Measurements from ENCODE around the gene TTLL3. TPM values are rescaled to one million over a fixed set of nuclear protein-coding genes. Genes with fewer than 3 reads are reported as not detected.

The TTLL3 gene
- polyA plus RNA-seq, 1 of the 3 experiments (the other 2 are of a cell fraction): 41.6 TPM

DNA sequence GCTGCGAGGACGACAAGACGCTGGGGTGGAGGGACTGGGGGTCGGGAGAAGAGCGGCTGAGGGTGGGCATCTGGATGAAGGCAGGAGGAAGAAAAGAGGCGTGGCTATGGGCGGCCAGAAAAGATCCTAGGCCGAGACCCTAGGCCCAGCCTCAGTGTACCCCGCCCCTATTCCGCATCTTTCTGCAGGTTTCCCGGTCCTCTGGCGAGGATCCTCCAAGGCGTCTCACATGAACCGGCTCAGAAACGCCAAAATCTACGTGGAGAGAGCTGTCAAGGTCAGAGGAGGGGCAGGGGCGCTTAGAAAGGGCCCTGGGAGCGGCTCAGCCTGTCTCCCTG is 340 bp downstream of the TTLL3 start:
- H3K36me3 ChIP-seq (replicated peaks in 1 of 2; ENCODE audit: control insufficient read depth in 1 of 2, insufficient read depth in 2 of 2, low read length in 1 of 2): peaks cover 15 to 27% of the 10 kb centered on the region in 2 experiments
- no peaks in the 10 kb centered on the region for H4K20me1 ChIP-seq (ENCODE audit: insufficient read depth)
- 44% methylated on average over 18 of the region's 18 CpGs for WGBS (ENCODE audit: low lambda C conversion rate)
- H2AFZ ChIP-seq (ENCODE audit: low read depth): 0 out of 2 replicates have a peak overlapping the region, but pooled peaks have one; percentile 83
- peak overlapping the region; percentile 76 to 85; a peak in 3 of 4 replicates for H3K27ac ChIP-seq (ENCODE audit: low read depth in 2 of 2, low read length in 1 of 2)
- no peaks in the 10 kb centered on the region for H3K79me2 ChIP-seq (ENCODE audit: insufficient read depth)
- H3K9me2 ChIP-seq: no peaks in the 10 kb centered on the region
- no peak for TF ChIP-seq YY1 (IDR thresholded peaks at IDR 0.05; ENCODE audit: low read depth)
- no peak for TF ChIP-seq POLR2AphosphoS5 (IDR thresholded peaks at IDR 0.05; ENCODE audit: low read depth, low read length)
- TF ChIP-seq FOXM1 (IDR thresholded peaks at IDR 0.05; ENCODE audit: low read depth): no peak
- TF ChIP-seq, protein P1, sequence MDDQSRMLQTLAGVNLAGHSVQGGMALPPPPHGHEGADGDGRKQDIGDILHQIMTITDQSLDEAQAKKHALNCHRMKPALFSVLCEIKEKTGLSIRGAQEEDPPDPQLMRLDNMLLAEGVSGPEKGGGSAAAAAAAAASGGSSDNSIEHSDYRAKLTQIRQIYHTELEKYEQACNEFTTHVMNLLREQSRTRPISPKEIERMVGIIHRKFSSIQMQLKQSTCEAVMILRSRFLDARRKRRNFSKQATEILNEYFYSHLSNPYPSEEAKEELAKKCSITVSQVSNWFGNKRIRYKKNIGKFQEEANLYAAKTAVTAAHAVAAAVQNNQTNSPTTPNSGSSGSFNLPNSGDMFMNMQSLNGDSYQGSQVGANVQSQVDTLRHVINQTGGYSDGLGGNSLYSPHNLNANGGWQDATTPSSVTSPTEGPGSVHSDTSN (IDR thresholded peaks at IDR 0.05): no peak
- TF ChIP-seq MEF2A (IDR thresholded peaks at IDR 0.05; ENCODE audit: borderline replicate concordance, low read depth): no peak
- TF ChIP-seq CHD2 (IDR thresholded peaks at IDR 0.05; ENCODE audit: low read length, partially characterized antibody): no peak
- no peak for TF ChIP-seq RAD21 (IDR thresholded peaks at IDR 0.05; ENCODE audit: low read length)
- no peak for TF ChIP-seq TEAD4 (IDR thresholded peaks at IDR 0.05; ENCODE audit: borderline replicate concordance, insufficient read depth)
- no peak for TF ChIP-seq RXRA (IDR thresholded peaks at IDR 0.05; ENCODE audit: borderline replicate concordance, low read depth)
- no peak for TF ChIP-seq GABPA (IDR thresholded peaks at IDR 0.05; ENCODE audit: low read depth)
- TF ChIP-seq, protein P2, sequence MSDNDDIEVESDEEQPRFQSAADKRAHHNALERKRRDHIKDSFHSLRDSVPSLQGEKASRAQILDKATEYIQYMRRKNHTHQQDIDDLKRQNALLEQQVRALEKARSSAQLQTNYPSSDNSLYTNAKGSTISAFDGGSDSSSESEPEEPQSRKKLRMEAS (IDR thresholded peaks at IDR 0.05; ENCODE audit: low read depth): no peak
- no peak for TF ChIP-seq GATA2 (CRISPR knock-in tag; IDR thresholded peaks at IDR 0.05)
- TF ChIP-seq, protein P3, sequence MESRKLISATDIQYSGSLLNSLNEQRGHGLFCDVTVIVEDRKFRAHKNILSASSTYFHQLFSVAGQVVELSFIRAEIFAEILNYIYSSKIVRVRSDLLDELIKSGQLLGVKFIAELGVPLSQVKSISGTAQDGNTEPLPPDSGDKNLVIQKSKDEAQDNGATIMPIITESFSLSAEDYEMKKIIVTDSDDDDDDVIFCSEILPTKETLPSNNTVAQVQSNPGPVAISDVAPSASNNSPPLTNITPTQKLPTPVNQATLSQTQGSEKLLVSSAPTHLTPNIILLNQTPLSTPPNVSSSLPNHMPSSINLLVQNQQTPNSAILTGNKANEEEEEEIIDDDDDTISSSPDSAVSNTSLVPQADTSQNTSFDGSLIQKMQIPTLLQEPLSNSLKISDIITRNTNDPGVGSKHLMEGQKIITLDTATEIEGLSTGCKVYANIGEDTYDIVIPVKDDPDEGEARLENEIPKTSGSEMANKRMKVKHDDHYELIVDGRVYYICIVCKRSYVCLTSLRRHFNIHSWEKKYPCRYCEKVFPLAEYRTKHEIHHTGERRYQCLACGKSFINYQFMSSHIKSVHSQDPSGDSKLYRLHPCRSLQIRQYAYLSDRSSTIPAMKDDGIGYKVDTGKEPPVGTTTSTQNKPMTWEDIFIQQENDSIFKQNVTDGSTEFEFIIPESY (IDR thresholded peaks at IDR 0.05; ENCODE audit: borderline replicate concordance, low read depth): no peak
- TF ChIP-seq TAF1 (IDR thresholded peaks at IDR 0.05; ENCODE audit: borderline replicate concordance, low read depth, low read length): no peak
- TF ChIP-seq RCOR1 (IDR thresholded peaks at IDR 0.05; ENCODE audit: low read length): no peak
- no peaks in the 10 kb centered on the region for H3K27me3 ChIP-seq (ENCODE audit: insufficient read depth)
- H3K4me2 ChIP-seq: peak overlapping the region; percentile 86
- no peak for DNase-seq
- H3K9me3 ChIP-seq: no peaks in the 10 kb centered on the region
- peak overlapping the region; percentile 78 for H3K9ac ChIP-seq
- ChIA-PET CTCF (interaction anchor here (1.1 to 1.4 kb wide), 3 partner anchors 10 to 120 kb away, joined by 3 read pairs; no protein-coding TSS in a partner anchor), POLR2A (interaction anchor here (0.7 kb wide), 1 partner anchor 18 kb away, joined by 3 read pairs; the partner anchor contains the start of gene ARPC4)
- H3K4me3 ChIP-seq (ENCODE audit: low read depth in 2 of 2, low read length in 1 of 2): peak overlapping the region; percentile 55 to 61
- H3K4me1 ChIP-seq (ENCODE audit: control insufficient read depth in 1 of 2, insufficient read depth in 2 of 2, low read depth in 1 of 2, low read length in 1 of 2): peaks cover 3 to 20% of the 10 kb centered on the region in 2 experiments; a peak in 1 of 4 replicates
- H3F3A ChIP-seq (replicated peaks; ENCODE audit: insufficient read depth): peaks cover 33% of the 10 kb centered on the region

DNA sequence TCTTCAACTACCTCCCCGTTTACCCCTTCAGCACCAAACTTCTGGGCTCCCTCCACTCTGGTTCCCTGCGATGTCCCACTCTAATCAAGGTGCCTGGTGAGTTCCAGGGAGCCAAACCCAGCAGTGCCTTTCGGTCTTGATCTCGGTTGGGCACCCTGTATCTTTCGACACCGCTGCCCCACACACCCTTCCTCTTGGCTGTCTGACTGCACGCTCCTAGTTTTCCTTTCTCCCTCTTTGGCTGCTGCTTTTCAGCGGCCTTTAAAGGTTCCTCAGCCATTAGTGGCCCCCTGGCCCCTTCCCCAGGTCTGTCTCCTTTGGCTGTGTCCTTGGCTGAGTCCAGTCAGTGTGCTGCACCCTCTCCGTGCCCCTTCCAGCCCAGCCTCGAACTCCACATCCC is 784 bp downstream of the TTLL3 start:
- no peak overlapping the region for H2AFZ ChIP-seq (ENCODE audit: low read depth)
- H3F3A ChIP-seq (replicated peaks; ENCODE audit: insufficient read depth): peaks cover 30% of the 10 kb centered on the region
- DNase-seq: no peak
- peak overlapping the region in 1 of 2 experiments; percentile 61; a peak in 1 of 4 replicates for H3K4me3 ChIP-seq (ENCODE audit: low read depth in 2 of 2, low read length in 1 of 2)
- no peak overlapping the region; a peak in 1 of 4 replicates for H3K27ac ChIP-seq (ENCODE audit: low read depth in 2 of 2, low read length in 1 of 2)
- ChIA-PET POLR2A (interaction anchor here (0.7 kb wide), 1 partner anchor 18 kb away, joined by 3 read pairs; the partner anchor contains the start of gene ARPC4), CTCF (interaction anchor here (1.2 kb wide), 1 partner anchor 9 kb away, joined by 3 read pairs; no protein-coding TSS in a partner anchor)
- H3K4me1 ChIP-seq (ENCODE audit: control insufficient read depth in 1 of 2, insufficient read depth in 2 of 2, low read depth in 1 of 2, low read length in 1 of 2): peaks cover 3 to 20% of the 10 kb centered on the region in 2 experiments; a peak in 1 of 4 replicates
- no peaks in the 10 kb centered on the region for H4K20me1 ChIP-seq (ENCODE audit: insufficient read depth)
- WGBS (ENCODE audit: low lambda C conversion rate): 90% methylated on average over 10 of the region's 10 CpGs
- H3K79me2 ChIP-seq (ENCODE audit: insufficient read depth): no peaks in the 10 kb centered on the region
- peak overlapping the region; percentile 86; the same call in 1 of the 2 replicates for H3K4me2 ChIP-seq
- peaks cover 13 to 23% of the 10 kb centered on the region in 2 experiments for H3K36me3 ChIP-seq (replicated peaks in 1 of 2; ENCODE audit: control insufficient read depth in 1 of 2, insufficient read depth in 2 of 2, low read length in 1 of 2)
- H3K27me3 ChIP-seq (ENCODE audit: insufficient read depth): no peaks in the 10 kb centered on the region
- H3K9ac ChIP-seq: no peak overlapping the region
- H3K9me3 ChIP-seq: no peaks in the 10 kb centered on the region
- H3K9me2 ChIP-seq: no peaks in the 10 kb centered on the region
- TF ChIP-seq ELF1 (IDR thresholded peaks at IDR 0.05) (no peak), EP300 (IDR thresholded peaks at IDR 0.05; ENCODE audit: borderline replicate concordance in 1 of 2, low read depth in 1 of 2, low read length in 1 of 2) (no peak), CHD2 (IDR thresholded peaks at IDR 0.05; ENCODE audit: low read length, partially characterized antibody) (no peak), MEF2A (IDR thresholded peaks at IDR 0.05; ENCODE audit: borderline replicate concordance, low read depth) (no peak), GABPA (IDR thresholded peaks at IDR 0.05; ENCODE audit: low read depth) (no peak), TAF1 (IDR thresholded peaks at IDR 0.05; ENCODE audit: borderline replicate concordance, low read depth, low read length) (no peak), SMC3 (IDR thresholded peaks at IDR 0.05; ENCODE audit: low read depth, low read length) (no peak), SIN3A (IDR thresholded peaks at IDR 0.05; ENCODE audit: borderline replicate concordance, low read depth, low read length) (no peak), RFX5 (IDR thresholded peaks at IDR 0.05; ENCODE audit: low read length) (no peak), JUND (IDR thresholded peaks at IDR 0.05) (no peak), NFIC (IDR thresholded peaks at IDR 0.05; ENCODE audit: borderline replicate concordance) (no peak)
- TF ChIP-seq, protein P2 (IDR thresholded peaks at IDR 0.05; ENCODE audit: low read depth): no peak
- TF ChIP-seq, protein P4, sequence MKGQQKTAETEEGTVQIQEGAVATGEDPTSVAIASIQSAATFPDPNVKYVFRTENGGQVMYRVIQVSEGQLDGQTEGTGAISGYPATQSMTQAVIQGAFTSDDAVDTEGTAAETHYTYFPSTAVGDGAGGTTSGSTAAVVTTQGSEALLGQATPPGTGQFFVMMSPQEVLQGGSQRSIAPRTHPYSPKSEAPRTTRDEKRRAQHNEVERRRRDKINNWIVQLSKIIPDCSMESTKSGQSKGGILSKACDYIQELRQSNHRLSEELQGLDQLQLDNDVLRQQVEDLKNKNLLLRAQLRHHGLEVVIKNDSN (IDR thresholded peaks at IDR 0.05; ENCODE audit: borderline replicate concordance, low read depth): no peak
- TF ChIP-seq, protein P5, sequence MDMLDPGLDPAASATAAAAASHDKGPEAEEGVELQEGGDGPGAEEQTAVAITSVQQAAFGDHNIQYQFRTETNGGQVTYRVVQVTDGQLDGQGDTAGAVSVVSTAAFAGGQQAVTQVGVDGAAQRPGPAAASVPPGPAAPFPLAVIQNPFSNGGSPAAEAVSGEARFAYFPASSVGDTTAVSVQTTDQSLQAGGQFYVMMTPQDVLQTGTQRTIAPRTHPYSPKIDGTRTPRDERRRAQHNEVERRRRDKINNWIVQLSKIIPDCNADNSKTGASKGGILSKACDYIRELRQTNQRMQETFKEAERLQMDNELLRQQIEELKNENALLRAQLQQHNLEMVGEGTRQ (IDR thresholded peaks at IDR 0.05; ENCODE audit: borderline replicate concordance, low read depth, low read length): no peak
